Suppressor macrophage (primary cell): ENCODE data around the gene COQ10B.
"Not testable (repeated sequence)": the region's sequence is repeated elsewhere in the genome, so short reads cannot be mapped to it uniquely, and the experiment has no call there.

Experiments used
- DNase-seq, 4 experiments: peaks; one replicate each; pipeline ENCODE4 v3.0.0-alpha.2; 2020 to 2022
- total RNA-seq, 17 experiments: gene quantifications; one replicate each; lab custom pipeline; 2026; ENCODE audit warnings: mixed read lengths in 6 of 17, inconsistent platforms in 3 of 17; lab: John Stamatoyannopoulos, UW

Gene COQ10B
- 32.4 to 71.3 (median 58.6) reads per million in 17 experiments for total RNA-seq

DNA sequence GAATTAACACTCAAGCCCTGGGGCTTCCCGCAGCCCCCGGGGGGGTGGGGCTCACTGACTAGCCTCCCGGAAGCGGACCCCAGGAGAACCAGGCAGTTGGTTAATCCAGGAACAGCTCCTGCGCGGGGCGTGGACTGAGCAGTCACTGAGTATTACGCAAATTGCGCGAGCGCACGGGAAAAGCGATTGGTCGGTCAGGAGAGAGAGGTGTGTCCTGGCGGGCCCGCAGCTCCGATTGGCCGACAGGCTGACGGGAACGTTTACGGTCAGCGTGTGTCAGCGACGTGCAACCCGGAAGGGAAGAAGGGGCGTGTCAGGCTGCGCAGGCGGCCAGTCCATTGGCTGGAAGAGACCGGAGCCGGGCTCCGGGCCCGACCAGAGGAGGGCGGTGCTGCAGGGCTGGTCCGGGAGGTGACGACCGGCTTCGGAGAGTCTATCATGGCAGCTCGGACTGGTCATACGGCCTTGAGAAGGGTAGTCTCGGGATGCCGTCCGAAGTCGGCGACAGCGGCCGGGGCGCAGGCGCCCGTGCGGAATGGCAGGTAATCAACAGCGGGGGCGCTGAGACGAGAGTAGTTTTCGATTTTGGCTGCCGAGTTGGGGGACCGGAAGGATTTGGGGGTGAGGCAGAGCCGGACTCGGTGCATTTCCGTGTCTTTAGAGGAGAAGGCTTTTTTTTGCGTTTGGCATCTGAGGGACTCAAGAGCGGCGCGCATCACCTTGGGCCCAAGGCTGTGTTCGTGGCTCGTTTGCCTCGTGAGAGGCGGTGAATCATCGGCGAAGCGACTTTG lies at the start of gene COQ10B:
Gene COQ10B (plus strand): TSS at position 430 of the 791 bp plus-strand sequence. CDS start 9 bp downstream, at position 439.
- peak; percentile 99 to 100 (median 99) for DNase-seq

DNA sequence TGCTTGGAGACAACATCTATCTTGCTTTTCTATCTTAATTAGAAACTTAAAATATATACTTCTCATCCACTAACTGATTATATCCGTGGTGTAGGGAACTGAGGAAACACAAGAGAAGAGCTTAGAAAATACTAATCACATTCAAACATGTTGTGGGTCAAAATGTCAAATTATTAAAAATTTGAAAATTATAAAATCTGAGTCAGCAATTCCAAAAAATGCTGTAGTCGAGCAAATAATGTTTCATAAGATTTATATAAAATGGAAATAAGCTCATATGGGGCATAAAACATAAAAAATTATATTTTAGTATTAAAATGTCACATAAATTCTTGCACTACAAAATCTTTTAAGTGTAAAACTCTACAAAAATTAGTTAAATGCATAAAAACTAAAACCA lies 47.8 kb upstream of the COQ10B start:
- DNase-seq, result no peak

DNA sequence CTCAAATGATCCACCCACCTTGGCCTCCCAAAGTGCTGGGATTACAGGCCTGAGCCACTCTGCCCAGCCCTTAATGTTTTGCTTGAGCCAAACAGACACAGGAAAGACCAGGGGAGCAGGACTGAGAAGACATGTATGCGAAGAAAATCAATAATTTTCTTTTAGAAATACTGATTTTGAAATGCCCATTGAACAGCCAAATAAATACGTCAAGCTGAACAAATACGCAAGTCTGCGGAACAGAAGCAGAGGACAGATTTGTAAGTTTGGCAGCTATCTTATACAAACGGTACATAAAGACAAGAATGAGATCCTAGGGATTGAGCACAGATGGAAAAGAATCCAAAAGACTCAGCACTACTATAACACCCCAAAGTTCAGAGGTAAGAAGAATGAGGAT lies 39.3 kb upstream of the COQ10B start:
- no peak for DNase-seq

DNA sequence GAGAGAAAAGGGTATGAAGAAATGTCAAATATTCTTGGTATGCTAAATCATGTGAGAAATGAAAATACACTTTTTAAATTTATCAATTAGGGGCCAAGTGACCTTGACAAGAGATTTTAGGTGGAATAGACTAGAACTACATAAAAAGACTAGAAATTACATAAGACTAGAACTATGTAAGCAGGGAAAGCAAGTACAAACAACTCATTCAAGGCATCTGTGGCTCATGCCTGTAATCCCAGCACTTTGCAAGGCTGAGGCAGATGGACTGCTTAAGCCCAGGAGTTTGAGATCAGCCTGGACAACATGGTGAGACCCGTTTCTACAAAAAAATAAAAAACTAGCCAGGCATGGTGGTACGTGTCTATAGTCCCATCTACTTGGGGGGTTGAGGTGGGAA lies 38.8 kb upstream of the COQ10B start:
- no peak for DNase-seq

DNA sequence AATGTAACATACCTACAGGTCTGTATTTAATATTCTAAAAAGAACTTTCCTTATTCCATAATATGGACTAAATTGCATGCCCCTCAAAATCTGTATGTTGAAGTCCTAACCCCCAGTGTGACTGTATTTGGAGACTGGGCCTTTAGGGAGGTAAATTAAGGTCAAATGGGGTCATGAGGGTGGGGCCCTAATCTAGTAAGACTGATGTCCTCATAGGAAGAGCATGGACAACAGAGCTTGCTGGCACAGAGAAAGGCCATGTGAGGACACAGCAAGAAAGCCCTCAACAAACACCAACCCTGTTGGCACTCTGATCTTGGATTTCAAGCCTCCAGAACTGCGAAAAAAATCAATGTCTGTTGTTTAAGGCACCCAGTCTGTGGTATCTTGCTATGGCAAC lies 37.1 kb upstream of the COQ10B start:
- DNase-seq, result no peak

DNA sequence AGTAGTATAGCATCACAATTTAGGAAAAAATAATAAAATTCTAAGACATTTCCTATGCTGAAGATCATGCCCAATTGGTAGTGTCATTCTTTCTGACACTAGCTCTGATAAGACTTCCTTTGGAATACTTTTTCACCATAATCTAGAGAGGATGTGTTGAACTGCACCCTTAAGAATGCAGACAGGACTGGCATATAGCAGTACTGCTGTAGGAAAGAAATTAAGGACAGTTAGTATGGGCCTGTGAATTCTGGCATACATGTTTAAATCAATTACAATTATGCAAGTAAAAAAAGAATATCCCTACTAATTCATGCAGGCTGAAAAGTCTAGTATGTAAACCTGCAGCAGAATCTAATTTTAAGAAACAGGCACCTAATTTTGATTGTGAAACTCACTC lies 33.9 kb upstream of the COQ10B start:
- no peak for DNase-seq

DNA sequence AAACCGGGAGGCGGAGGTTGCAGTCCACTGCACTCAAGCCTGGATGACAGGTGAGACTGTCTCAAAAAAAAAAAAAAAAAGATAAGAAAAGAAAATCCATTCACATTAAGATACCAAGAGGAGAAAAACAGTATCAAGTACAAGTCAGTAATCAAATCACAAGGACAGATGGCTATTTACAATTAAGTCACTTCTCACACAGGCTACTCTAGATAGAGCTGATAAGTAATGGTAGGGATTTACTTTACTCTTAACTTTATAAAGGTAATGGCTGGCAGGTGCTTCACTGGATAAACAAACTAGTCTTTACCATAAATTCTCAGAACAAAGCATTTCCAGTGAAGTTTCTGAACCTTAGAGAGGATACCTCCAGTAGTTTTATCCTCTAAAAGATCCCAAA lies 30.0 kb upstream of the COQ10B start:
- no peak for DNase-seq

DNA sequence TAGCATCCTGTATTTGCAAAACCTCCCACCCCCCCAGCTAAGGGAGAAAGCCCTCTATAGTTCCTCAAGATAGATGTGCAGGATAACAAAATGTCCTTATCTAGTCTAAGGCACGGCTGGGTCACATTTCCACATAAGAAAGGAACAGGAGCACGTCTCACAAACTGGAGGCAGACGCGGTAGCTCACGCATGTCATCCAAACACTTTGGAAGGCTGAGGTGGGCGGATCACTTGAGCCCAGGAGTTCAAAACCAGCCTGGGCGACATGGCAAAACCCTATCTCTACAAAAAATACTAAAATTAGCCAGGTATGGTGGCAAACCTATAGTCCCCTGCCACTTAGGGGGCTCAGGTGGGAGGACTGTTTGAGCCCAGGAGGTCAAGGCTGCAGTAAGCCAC lies 27.8 kb upstream of the COQ10B start:
- no peak for DNase-seq

DNA sequence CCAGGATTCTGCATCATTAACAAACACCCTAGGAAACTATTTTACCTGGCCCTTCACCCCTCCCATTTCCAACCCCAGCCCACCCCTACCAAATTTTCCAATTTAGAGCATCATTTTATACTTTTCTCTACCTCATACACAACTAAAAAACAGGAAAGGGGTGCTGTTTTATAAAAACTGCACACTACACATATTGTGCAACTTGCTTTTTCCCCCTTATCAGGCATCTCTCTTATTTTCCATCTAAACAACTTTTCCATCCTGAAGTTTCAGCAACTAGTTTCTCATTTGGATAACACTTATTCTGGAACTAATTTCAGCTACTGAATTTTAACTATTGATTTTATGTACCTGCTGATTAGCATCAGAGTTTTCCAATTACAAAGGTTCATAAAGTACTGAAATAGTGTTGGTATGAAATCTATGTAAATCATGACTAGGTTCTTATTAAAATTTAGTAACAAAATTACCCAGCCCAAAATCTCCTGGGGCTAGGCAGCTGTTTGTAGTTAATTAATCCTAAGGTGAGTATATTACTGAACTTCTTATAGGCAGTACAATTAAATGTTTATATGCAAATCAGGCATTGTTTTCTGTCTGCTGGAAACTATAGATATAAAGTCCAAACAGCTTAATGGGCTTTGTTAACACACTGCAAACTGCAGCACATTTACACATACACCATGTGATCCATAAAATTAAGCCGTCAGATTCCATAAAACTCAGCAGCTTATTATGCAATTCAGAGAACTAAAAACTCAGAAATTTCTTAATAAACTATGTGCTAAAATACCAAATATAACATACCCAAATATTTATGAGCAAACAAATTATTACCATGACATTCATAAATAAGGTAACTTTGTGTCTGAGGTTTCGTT lies 26.4 kb upstream of the COQ10B start:
- DNase-seq, result peak in 1 of 4 experiments; percentile 23

DNA sequence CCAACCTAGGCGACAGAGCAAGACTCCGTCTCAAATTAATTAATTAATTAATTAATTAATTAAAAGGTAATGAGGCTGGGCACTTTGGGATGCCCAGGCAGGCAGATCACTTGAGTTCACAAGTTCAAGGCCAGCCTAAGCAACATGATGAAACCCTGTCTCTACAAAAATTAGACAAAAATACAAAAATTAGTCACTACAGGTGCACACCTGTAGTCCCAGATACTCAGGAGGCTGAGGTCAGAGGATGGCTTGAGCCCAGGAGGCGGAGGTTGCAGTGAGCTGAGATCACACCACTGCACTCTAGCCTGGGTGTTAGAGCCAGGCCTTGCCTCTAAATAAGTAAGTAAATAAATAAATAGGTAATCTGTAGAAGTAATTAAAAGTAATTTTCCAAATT lies 25.4 kb upstream of the COQ10B start:
- DNase-seq, result no peak

DNA sequence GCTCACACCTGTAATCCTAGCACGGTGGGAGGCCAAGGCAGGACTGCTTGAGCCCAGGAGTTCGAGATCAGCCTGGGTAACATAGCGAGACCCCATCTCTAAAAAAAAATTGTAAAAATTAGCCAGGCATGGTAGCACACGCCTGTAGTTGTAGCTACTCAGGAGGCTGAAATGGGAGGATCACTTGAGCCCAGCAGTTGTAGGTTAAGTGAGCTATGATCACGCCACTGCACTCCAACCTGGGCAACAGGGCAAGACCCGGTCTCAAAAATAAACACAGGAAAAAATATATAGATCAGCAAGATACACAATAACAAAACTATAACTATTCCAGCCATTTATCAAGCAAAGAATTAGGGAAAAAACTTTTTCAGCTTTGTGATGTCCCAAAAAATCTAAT lies 21.5 kb upstream of the COQ10B start:
- no peak for DNase-seq

DNA sequence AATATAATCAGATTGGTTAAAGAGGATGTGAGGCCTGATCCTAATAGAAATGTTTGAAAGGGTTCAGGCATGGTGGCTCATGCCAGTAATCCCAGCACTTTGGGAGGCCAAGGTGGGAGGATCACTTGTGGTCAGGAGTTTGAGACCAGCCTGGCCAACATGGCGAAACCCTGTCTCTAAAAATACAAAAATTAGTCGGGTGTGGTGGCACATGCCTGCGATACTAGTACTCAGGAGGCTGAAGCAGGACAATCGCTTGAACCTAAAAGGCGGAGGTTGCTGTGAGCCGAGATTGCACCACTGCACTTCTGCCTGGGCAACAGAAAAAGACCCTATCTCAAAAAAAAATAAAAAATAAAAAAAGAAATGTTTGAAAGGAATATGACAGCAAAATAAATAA lies 20.8 kb upstream of the COQ10B start:
- not testable (repeated sequence) for DNase-seq

DNA sequence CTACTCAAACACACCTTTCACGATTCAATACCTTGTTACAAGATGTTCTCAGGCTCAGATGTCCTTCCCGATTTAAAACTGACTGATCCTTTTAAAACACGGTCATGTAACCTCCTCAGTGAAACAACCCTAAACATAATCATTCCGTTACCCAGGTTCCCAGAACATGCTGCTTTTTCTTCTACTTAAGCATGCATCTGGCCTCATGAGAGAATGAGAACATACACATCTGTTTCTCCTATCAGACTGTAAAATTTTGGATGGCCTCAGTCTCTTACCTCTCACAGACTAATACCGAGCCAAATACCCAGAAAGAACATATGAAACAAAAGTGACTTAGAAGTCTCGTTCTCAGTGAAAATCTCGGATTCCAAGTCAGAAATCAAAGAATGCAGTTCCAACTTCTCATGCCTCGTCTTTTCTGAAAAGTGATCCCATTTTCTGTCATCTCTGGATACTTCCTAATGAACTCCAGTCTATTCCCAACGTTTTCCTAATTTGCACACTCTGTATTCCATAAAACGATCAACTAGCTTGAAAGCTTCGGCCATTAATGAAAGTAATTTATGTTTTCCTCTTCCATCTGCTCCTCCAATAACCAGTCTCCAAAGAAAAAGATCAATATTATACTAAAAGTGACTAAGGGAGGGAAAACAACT lies 19.4 kb upstream of the COQ10B start:
- DNase-seq, result no peak

DNA sequence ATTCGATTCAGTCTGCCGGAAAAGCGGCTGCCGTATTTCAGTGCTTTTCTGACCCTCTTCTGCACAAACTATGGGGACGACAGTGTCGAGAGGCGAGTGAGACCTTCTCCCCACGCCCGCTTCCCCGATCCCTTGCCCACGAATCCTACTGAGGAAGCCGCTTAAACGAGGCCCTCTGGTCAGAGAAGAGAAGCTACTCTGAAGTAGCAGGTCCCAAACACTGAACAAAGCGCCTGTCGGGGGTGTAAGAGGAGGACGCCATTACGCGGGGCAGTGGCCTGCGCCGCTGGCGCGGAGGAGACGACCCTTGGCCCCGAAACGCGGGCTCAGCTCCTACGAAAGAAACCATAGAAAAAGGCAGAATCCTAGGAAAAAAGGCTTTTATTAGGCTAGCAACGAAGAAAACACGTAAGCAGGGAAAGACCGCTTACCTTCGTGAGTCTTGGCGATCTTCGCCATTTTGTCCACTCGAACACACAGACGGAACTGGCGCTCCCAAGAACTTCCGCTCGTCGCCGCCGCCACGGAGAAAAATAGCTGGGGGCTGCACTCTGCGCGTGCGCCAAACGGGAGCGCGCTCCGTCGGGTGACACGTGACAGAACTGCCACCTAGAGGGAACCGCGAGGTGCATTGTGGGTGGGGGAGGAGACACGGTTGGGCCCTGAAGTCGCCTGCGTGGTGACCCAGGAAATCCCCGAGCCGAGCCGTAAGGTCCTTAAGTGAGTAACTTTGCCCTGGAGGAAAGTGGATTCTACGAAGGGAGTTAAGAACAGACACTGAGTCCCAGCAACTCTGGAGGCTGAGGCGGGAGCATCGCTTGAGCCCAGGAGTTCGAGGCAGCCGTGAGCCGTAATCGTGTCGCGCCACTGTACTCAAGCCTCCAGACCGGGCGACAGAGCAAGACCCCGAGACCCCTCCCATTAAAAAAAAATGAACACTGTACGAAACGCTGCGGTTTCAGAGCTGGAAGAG lies 18.5 kb upstream of the COQ10B start, which contains the start of gene SF3B1:
Gene SF3B1 (minus strand): TSS at position 488 of the 973 bp plus-strand sequence. CDS start 29 bp downstream, at position 459.
- peak; percentile 99 for DNase-seq

DNA sequence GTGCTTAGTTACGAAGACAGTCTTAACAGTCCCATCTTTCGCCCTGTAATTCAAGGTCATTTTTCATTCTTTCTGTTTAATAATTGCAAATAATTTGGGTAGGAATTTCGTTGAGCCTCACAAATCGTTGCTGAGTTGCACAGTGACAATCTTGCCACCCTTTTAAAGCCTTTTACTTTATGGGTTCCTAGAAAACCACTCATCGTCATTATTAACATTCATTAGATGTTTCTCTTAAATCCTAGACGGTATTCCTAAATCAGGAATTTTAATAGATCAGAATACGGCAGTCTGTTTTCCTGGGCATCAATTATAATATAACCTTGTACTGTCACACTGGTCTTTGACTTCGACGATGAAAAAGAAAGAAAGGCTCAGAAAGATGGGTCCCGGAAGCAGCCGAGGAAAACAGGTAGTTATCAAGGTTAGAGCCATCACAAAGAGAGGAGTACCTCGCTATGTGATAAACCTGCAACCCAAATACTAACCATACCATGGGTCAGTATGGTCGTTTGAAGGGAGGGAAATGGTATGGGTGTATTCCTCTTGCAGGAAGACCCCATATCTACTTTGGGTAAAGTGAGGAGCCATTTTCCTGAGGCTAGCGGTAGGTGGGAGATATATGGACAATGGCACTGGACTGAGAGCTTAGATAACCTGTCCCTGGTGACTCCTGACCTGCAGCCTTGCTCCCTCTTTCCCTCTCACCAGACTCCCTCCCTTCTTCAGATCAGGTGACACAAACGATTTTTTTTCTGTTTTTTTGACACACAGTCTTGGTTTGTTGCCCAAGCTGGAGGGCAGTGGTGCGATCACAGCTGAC lies 17.5 kb upstream of the COQ10B start:
- no peak for DNase-seq

DNA sequence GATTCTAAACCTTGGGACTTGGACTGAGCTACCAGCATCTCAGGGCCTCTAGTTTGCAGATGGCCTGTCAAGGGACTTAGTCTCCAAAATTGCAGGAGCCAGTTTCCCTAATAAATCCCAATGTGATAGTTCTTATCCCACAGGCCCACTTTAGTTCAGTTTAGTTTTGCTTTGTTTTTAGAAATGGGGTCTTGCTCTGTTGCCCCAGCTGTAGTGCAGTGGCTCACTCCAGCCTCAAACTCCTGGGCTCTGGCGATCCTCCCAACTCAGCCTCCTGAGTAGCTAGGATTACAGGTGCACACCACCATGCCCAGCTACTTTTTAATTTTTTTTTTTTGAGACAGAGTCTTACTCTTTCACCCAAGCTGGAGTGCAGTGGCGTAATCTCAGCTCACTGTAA lies 16.0 kb upstream of the COQ10B start:
- no peak for DNase-seq

DNA sequence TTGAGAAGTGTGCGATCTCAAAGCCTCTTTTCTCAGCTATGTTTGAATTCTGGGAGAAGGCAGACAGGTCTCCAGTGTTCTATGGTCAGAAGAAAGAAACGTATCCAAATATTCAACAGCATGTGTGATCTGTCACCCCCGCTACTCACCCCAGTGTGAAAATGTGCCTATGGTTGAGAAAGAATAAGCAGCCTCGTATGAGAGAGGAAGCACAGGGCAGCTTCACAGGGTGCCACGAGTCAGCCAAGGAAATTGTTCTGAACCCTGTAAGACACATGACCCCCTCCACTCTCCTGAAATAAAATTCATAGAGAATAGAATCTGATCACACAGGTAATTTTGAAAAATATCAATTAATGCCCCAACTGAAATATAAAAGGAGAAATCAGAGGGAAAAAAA lies 10.5 kb upstream of the COQ10B start:
- DNase-seq, result peak; percentile 62 to 92 (median 84)

DNA sequence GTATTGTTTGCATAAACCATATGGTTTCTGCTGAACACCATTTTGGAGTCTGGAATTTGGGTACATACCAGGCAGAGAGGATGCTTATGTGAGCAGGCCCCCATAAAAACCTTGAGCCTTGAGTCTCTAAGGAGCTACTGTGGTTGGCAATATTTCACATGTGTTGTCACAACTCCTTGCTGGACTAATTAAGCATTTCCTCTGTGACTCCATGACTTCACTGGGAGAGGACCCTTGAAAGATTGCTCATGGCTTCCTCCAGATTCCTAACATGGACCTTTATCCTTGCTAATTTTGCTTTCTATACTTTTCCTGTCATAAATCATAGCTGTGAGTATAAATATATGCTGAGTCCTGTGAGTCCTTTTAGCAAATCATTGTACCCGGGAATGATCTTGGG lies 7.6 kb upstream of the COQ10B start:
- DNase-seq, result no peak

DNA sequence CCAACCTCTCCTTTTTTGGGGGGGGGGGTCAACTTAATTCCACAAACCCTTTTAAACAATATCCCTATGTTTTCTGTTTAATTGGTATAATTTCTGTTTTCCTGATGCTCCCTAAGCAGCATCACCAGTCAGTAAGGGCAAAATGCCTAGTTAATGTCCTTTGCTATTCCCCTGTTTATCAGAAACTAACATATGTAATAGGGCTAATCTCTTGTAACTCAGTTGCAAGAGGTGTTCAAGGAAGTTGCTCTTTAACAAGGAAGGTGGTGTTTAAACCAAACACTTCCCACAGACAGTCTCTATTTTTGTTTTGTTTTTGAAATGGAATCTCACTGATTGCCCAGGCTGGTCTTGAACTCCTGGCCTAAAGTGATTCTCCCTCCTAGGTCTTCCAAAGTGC lies 6.5 kb upstream of the COQ10B start:
- no peak for DNase-seq

DNA sequence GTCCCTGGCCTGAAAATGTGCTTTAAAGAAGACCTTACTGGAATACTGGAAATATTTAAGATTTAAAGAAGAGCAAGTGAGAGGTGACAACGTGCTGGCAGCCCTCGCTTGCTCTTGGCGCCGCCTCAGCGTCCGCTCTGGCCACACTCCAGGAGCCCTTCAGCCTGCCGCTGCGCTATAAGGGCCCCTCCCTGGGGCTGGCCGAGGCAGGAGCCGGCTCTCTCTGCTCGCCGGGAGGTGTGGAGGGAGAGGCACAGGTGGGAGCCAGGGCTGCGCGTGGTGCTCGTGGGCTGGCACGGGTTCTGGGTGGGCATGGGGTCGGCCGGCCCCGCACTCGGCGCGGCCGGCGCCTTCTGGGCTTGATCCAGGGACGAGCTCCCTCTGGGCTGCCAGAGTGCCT lies 2.9 kb upstream of the COQ10B start:
- no peak for DNase-seq

DNA sequence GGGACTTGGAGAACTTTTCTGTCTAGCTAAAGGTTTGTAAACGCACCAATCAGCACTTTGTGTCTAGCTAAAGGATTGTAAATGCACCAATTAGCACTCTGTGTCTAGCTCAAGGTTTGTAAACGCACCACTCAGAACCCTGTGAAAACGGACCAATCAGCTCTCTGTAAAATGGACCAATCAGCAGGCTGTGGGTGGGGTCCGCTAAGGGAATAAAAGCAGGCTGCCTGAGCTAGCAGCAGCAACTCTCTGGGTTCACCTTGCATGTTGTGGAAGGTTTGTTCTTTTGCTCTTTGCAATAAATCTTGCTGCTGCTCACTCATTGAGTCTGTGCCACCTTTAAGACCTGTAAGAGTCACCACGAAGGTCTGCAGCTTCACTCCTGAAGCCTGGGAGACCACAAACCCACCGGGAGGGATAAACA lies 2.4 kb upstream of the COQ10B start:
- DNase-seq, result not testable (repeated sequence)
